Measurements from ENCODE around the gene H6PD. TPM values are rescaled to one million over a fixed set of nuclear protein-coding genes. Genes with fewer than 3 reads are reported as not detected.

The H6PD gene
- total and polyA plus RNA-seq, 9 of the 15 experiments (the other 6 are each of a cell fraction or from before 2014, with no cell fraction given), result 0.04 to 2.5 (median 0.95) TPM

DNA sequence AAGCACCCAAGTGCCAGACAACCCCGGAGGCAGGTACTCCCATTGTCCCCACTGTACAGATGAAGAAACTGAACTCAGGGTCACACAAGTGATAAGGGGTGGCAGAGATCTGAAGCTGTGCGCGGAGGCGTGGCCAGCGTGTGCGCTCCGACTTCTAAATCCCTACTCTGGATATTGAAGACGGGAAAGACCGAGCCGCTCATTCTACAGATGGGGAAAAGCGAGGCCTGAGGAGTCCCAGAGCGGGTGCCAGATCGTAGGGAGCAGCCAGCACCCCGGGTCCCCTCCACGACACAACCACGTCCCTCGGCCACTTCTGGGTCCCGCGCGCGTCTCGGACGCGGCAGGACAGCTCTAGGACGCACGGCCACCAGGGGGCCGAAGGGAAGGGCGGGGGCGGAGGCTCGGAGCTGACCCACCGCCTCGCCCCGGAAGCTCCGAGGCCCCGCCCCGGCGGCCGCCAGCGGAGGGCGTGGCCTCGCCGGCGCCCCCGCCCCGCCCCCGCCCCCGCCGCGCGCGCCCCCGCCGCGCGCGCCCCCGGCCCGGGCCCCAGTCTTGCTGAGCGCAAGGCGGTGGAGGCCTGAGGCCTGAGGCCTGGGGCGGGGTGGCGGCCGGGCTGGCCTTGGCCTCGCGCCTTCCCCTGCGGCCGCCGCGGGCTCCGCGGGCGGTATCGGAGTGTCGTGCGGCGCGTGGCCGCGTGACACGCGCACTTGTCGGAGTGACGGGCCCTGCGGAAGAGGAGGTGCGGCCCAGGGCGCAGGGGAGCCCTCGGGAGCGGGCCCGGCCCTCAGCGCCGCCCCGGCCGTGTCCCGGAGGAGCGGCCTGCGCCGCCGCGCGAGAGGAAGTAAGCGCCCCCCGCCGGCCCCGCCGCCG, at the start of gene H6PD (continued):
- TF ChIP-seq, protein P1, sequence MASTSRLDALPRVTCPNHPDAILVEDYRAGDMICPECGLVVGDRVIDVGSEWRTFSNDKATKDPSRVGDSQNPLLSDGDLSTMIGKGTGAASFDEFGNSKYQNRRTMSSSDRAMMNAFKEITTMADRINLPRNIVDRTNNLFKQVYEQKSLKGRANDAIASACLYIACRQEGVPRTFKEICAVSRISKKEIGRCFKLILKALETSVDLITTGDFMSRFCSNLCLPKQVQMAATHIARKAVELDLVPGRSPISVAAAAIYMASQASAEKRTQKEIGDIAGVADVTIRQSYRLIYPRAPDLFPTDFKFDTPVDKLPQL (IDR thresholded peaks at IDR 0.05; ENCODE audit: extremely low read depth, insufficient read length), result no peak
- TF ChIP-seq MEF2A (IDR thresholded peaks at IDR 0.05; ENCODE audit: control insufficient read depth, low read depth, low read length) (no peak), SNIP1 (IDR thresholded peaks at IDR 0.05; ENCODE audit: low read depth) (no peak), TARDBP (IDR thresholded peaks at IDR 0.05) (peak; percentile 91), NR2C1 (IDR thresholded peaks at IDR 0.05) (0 out of 2 replicates have a peak, but pooled peaks have one; percentile 25), NR2C1 (tag; IDR thresholded peaks at IDR 0.05) (peak; percentile 38; the same call in 1 of the 2 replicates), ZNF134 (CRISPR knock-in tag; conservative IDR thresholded peaks at IDR 0.05) (no peak), MED1 (CRISPR knock-in tag; IDR thresholded peaks at IDR 0.05; ENCODE audit: borderline replicate concordance) (peak; percentile 92; the same call in 1 of the 2 replicates), STAG1 (CRISPR knock-in tag; IDR thresholded peaks at IDR 0.05; ENCODE audit: borderline replicate concordance) (peak; percentile 44), CREM (IDR thresholded peaks at IDR 0.05; ENCODE audit: low read depth) (peak; percentile 65), TAF1 (IDR thresholded peaks at IDR 0.05; ENCODE audit: control insufficient read depth, extremely low read depth, insufficient read depth, low read length, severe bottlenecking) (peak; percentile 86), ZEB2 (IDR thresholded peaks at IDR 0.05) (peak; percentile 56; the same call in 1 of the 2 replicates)
- TF ChIP-seq, protein P2, sequence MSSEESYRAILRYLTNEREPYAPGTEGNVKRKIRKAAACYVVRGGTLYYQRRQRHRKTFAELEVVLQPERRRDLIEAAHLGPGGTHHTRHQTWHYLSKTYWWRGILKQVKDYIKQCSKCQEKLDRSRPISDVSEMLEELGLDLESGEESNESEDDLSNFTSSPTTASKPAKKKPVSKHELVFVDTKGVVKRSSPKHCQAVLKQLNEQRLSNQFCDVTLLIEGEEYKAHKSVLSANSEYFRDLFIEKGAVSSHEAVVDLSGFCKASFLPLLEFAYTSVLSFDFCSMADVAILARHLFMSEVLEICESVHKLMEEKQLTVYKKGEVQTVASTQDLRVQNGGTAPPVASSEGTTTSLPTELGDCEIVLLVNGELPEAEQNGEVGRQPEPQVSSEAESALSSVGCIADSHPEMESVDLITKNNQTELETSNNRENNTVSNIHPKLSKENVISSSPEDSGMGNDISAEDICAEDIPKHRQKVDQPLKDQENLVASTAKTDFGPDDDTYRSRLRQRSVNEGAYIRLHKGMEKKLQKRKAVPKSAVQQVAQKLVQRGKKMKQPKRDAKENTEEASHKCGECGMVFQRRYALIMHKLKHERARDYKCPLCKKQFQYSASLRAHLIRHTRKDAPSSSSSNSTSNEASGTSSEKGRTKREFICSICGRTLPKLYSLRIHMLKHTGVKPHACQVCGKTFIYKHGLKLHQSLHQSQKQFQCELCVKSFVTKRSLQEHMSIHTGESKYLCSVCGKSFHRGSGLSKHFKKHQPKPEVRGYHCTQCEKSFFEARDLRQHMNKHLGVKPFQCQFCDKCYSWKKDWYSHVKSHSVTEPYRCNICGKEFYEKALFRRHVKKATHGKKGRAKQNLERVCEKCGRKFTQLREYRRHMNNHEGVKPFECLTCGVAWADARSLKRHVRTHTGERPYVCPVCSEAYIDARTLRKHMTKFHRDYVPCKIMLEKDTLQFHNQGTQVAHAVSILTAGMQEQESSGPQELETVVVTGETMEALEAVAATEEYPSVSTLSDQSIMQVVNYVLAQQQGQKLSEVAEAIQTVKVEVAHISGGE (CRISPR knock-in tag; IDR thresholded peaks at IDR 0.05), result peak in 1 of 3 experiments; percentile 77; a peak in 1 of 6 replicates
- TF ChIP-seq, protein P3, sequence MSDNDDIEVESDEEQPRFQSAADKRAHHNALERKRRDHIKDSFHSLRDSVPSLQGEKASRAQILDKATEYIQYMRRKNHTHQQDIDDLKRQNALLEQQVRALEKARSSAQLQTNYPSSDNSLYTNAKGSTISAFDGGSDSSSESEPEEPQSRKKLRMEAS (CRISPR knock-in tag; IDR thresholded peaks at IDR 0.05), result peak; percentile 89
- TF ChIP-seq, protein P4, sequence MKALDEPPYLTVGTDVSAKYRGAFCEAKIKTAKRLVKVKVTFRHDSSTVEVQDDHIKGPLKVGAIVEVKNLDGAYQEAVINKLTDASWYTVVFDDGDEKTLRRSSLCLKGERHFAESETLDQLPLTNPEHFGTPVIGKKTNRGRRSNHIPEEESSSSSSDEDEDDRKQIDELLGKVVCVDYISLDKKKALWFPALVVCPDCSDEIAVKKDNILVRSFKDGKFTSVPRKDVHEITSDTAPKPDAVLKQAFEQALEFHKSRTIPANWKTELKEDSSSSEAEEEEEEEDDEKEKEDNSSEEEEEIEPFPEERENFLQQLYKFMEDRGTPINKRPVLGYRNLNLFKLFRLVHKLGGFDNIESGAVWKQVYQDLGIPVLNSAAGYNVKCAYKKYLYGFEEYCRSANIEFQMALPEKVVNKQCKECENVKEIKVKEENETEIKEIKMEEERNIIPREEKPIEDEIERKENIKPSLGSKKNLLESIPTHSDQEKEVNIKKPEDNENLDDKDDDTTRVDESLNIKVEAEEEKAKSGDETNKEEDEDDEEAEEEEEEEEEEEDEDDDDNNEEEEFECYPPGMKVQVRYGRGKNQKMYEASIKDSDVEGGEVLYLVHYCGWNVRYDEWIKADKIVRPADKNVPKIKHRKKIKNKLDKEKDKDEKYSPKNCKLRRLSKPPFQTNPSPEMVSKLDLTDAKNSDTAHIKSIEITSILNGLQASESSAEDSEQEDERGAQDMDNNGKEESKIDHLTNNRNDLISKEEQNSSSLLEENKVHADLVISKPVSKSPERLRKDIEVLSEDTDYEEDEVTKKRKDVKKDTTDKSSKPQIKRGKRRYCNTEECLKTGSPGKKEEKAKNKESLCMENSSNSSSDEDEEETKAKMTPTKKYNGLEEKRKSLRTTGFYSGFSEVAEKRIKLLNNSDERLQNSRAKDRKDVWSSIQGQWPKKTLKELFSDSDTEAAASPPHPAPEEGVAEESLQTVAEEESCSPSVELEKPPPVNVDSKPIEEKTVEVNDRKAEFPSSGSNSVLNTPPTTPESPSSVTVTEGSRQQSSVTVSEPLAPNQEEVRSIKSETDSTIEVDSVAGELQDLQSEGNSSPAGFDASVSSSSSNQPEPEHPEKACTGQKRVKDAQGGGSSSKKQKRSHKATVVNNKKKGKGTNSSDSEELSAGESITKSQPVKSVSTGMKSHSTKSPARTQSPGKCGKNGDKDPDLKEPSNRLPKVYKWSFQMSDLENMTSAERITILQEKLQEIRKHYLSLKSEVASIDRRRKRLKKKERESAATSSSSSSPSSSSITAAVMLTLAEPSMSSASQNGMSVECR (CRISPR knock-in tag; IDR thresholded peaks at IDR 0.05), result peak; percentile 64; the same call in 1 of the 2 replicates
